Body of pancreas (tissue), 4 donors: ENCODE measurements around the gene FARS2.

Source experiments
- CTCF ChIP-seq, 7 experiments: fragments of 450-650 bp in 4 of 7; fragments of 200-600 bp in 3 of 7; sonication (generic) in 3 of 7; IDR thresholded peaks; one replicate each; pipeline ENCODE4 v1.5.1; 2016 to 2019; ENCODE audit warnings: antibody characterized with exemption in 7 of 7
- POLR2A ChIP-seq, 3 donors: fragments of 450-650 bp; IDR thresholded peaks; one replicate each; pipeline ENCODE4 v1.6.1; 2016; ENCODE audit warnings: antibody characterized with exemption in 3 of 3, mild to moderate bottlenecking in 2 of 3

DNA sequence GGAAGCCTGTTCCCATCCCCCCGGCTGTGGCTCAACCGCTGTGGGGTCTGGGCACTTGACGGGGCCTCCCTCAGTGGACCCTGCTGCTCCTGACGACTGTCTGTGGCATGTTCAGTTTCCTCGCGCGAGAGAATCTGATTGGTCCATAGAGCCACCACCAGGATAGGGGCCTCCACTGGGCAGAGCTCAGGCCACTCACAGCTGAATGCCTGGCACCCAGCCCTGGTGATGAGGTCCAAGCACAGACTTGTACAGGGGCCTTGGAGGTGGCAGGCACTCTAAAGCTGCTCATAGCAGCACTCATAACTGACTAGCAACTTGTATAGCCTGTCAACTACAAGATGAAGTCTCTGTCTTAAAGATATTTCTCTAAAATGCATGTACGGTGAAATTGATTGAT, 377.4 kb downstream of the FARS2 start:
- TF ChIP-seq CTCF (IDR thresholded peaks at IDR 0.05), result no peak
- no peak for TF ChIP-seq POLR2A (IDR thresholded peaks at IDR 0.05)
